Measurements from ENCODE around the gene DDX25. TPM values are rescaled to one million over a fixed set of nuclear protein-coding genes. Genes with fewer than 3 reads are reported as not detected.

The DDX25 gene
- total RNA-seq, 6 experiments from 2014 or later = not detected

DNA sequence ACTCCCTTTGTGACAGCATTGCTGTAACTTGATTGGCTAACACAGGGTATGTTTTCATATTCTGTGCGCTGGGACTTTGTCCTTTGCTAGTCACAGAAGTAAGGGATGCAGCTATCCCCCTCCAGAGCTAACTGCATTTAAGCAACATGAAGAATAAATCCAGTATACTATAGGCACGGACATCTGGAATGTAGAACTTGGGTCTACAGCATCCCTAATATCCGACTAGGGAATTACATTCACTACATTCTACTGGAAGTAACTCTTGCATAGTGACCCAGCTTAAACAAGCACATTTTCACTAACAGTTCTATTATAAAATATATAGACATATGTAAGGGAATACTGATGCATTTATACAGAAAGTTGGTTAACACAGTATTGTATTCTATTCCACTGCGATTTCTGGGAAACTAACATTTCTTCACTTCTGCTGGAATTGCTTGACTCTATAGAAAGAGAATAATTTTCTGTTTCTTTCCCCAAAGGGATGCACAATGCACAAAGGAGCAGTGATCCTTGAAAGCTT, 54.6 kb downstream of the DDX25 start:
- H3K9me3 Mint-ChIP-seq = no peaks in the 10 kb centered on the region; the same call in 1 of the 2 replicates
- no peaks in the 10 kb centered on the region for H3K4me1 Mint-ChIP-seq (ENCODE audit: low read depth)
- no peak overlapping the region for H3K27ac Mint-ChIP-seq
- TF ChIP-seq, protein P1, sequence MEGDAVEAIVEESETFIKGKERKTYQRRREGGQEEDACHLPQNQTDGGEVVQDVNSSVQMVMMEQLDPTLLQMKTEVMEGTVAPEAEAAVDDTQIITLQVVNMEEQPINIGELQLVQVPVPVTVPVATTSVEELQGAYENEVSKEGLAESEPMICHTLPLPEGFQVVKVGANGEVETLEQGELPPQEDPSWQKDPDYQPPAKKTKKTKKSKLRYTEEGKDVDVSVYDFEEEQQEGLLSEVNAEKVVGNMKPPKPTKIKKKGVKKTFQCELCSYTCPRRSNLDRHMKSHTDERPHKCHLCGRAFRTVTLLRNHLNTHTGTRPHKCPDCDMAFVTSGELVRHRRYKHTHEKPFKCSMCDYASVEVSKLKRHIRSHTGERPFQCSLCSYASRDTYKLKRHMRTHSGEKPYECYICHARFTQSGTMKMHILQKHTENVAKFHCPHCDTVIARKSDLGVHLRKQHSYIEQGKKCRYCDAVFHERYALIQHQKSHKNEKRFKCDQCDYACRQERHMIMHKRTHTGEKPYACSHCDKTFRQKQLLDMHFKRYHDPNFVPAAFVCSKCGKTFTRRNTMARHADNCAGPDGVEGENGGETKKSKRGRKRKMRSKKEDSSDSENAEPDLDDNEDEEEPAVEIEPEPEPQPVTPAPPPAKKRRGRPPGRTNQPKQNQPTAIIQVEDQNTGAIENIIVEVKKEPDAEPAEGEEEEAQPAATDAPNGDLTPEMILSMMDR (IDR thresholded peaks at IDR 0.05) = no peak
- H3K36me3 Mint-ChIP-seq (ENCODE audit: low read depth) = no peaks in the 10 kb centered on the region
- no peak overlapping the region for H3K4me3 Mint-ChIP-seq
- H3K27me3 Mint-ChIP-seq (ENCODE audit: insufficient read depth) = peaks cover 22% of the 10 kb centered on the region
- DNase-seq = no peak

DNA sequence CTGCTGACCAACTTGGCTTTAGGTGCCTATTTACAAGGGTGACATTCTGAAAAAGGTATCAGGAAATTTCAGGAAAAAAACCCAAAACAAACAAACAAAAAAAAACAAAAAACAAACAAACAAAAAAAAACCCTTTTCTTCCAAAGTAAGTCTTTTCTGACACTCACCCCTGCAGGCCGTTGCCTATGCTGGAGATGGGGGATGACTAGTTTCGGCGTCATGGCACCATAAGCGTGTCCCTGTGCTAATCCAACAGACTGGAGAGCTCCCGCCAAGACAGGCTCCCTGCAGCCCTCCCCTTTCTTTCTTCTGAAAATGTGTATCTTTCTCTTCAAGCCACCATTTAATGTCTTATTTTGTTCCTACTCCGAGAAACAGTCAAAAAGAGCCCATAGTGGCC, 55.2 kb downstream of the DDX25 start:
- Mint-ChIP-seq H3K4me3 (no peak overlapping the region), H3K27ac (no peak overlapping the region), H3K4me1 (ENCODE audit: low read depth) (no peaks in the 10 kb centered on the region), H3K27me3 (ENCODE audit: insufficient read depth) (peaks cover 19% of the 10 kb centered on the region), H3K36me3 (ENCODE audit: low read depth) (no peaks in the 10 kb centered on the region), H3K9me3 (no peaks in the 10 kb centered on the region; the same call in 1 of the 2 replicates)
- TF ChIP-seq, protein P1 (IDR thresholded peaks at IDR 0.05) = no peak
- no peak for DNase-seq

DNA sequence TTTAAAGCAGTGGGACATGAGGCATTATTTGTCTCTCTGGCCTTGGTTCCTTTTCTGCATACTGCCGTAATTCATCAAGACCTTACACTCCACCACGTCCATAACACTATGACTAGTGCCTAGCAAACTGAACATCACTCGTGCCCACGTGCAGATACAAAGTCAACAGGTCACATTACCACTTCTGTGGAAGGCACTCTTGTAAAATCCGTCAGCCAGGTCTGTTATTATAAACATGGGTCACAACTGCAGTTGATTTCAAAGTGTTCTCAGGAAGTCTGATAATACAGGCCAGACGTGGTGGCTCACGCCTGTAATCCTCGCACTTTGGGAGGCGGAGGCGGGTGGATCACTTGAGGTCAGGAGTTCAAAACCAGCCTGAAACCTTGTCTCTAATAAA, 55.6 kb downstream of the DDX25 start:
- DNase-seq = no peak
- no peaks in the 10 kb centered on the region for H3K36me3 Mint-ChIP-seq (ENCODE audit: low read depth)
- H3K4me1 Mint-ChIP-seq (ENCODE audit: low read depth) = no peaks in the 10 kb centered on the region
- no peak overlapping the region for H3K27ac Mint-ChIP-seq
- H3K4me3 Mint-ChIP-seq = no peak overlapping the region
- H3K27me3 Mint-ChIP-seq (ENCODE audit: insufficient read depth) = peaks cover 18% of the 10 kb centered on the region
- H3K9me3 Mint-ChIP-seq = no peaks in the 10 kb centered on the region; the same call in 1 of the 2 replicates
- TF ChIP-seq, protein P1 (IDR thresholded peaks at IDR 0.05) = no peak

DNA sequence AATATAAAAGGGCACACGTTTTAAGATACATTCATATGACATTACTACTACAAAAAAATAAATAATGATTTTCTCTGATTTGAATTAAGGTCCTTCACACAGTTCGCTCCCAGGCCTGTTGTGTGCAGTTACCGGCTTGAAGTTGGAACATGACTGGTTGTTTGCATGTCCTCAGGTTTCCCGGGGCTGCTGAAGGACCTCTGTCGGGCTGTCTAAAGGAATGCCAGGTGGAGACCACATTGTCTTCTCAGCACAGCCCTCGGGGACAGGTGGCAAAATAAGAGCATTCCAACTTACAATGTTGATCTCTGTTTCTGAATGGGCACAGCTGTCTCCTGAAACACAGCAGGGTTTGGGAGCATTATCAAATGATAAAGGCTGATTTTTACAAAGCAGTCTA, 56.5 kb downstream of the DDX25 start:
- H3K4me1 Mint-ChIP-seq (ENCODE audit: low read depth) = no peaks in the 10 kb centered on the region
- H3K36me3 Mint-ChIP-seq (ENCODE audit: low read depth) = no peaks in the 10 kb centered on the region
- H3K27me3 Mint-ChIP-seq (ENCODE audit: insufficient read depth) = peaks cover 16% of the 10 kb centered on the region
- TF ChIP-seq, protein P1 (IDR thresholded peaks at IDR 0.05) = no peak
- DNase-seq = no peak
- H3K9me3 Mint-ChIP-seq = no peaks in the 10 kb centered on the region; the same call in 1 of the 2 replicates
- no peak overlapping the region for H3K4me3 Mint-ChIP-seq
- H3K27ac Mint-ChIP-seq = no peak overlapping the region

DNA sequence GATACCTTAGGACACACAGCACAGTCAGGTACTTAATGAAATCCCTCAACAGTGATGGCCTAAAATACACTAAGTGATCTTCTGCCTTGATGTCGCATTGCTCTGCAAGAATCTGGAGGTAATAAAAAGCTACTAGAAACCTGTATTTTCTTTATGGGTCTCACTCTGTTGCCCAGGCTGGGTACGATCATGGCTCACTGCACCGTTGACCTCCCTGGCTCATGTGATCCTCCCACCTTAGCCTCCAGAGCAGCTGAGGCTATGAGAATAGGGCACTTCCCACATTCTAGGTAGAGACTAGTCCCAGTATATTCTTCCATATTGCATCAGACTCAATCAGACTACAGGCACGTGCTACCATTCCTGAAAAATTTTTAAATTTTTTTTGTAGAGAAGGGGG, 63.2 kb downstream of the DDX25 start:
- no peak overlapping the region for H3K27ac Mint-ChIP-seq
- no peak for DNase-seq
- no peaks in the 10 kb centered on the region for H3K36me3 Mint-ChIP-seq (ENCODE audit: low read depth)
- no peaks in the 10 kb centered on the region; the same call in 1 of the 2 replicates for H3K9me3 Mint-ChIP-seq
- H3K27me3 Mint-ChIP-seq (ENCODE audit: insufficient read depth) = peaks cover 16% of the 10 kb centered on the region
- TF ChIP-seq, protein P1 (IDR thresholded peaks at IDR 0.05) = no peak
- no peaks in the 10 kb centered on the region for H3K4me1 Mint-ChIP-seq (ENCODE audit: low read depth)
- no peak overlapping the region for H3K4me3 Mint-ChIP-seq

DNA sequence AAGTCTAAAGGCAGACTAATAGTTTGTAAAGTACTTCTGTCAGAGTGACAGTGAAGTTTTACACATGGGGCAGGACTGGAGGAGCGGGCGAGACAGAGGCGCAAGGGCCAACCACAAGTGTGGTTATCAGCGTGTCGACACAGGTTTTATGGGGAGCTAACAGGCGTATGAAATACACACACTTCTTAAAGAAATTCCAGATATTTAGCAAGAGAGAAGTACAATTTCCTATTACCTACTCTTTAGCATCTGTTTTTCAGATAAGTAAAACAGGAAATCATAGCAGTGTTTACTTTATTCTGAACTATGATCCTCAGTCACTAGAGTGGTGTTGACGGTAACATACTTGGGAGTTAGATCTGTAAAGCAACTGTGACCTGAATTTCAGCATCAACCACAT, 64.0 kb downstream of the DDX25 start:
- DNase-seq = no peak

More for the DNA sequence above, 64.0 kb downstream of the DDX25 start:
- no peak overlapping the region for H3K27ac Mint-ChIP-seq
- TF ChIP-seq, protein P1 (IDR thresholded peaks at IDR 0.05) = no peak
- no peaks in the 10 kb centered on the region for H3K36me3 Mint-ChIP-seq (ENCODE audit: low read depth)
- peaks cover 16% of the 10 kb centered on the region for H3K27me3 Mint-ChIP-seq (ENCODE audit: insufficient read depth)
- no peaks in the 10 kb centered on the region for H3K9me3 Mint-ChIP-seq
- H3K4me1 Mint-ChIP-seq (ENCODE audit: low read depth) = no peaks in the 10 kb centered on the region
- H3K4me3 Mint-ChIP-seq = no peak overlapping the region

All from HFFc6 (cell line).